Activated CD4-positive, alpha-beta memory T cell treated with anti-CD3 and anti-CD28 coated beads for 36 hours (primary cell): Measurements from ENCODE around the gene MAVS. TPM values are rescaled to one million over a fixed set of nuclear protein-coding genes. Genes with fewer than 3 reads are reported as not detected.

ENCODE experiments used
- CTCF ChIA-PET: fragments of 350-600 bp; sonication (Branson Sonifier 250); formaldehyde crosslinking; loops from one replicate; lab custom pipeline; 2021; ENCODE audit warnings: antibody characterized with exemption, inconsistent platforms; lab: Charles Lee
- POLR2A ChIA-PET: fragments of 350-600 bp; sonication (Branson Sonifier 250); formaldehyde crosslinking; loops from one replicate; lab custom pipeline; 2021; ENCODE audit warnings: antibody characterized with exemption; lab: Charles Lee
- DNase-seq: peaks from one replicate; pipeline ENCODE4 v3.0.0-alpha.2; 2020
- H3K27ac Mint-ChIP-seq: one replicate; pipeline ENCODE4 v1.8.0; 2021; ENCODE audit warnings: mixed read lengths
- H3K27me3 Mint-ChIP-seq: one replicate; pipeline ENCODE4 v1.8.0; 2021; ENCODE audit warnings: mixed read lengths
- H3K36me3 Mint-ChIP-seq: one replicate; pipeline ENCODE4 v1.8.0; 2021; ENCODE audit warnings: mixed read lengths
- H3K4me1 Mint-ChIP-seq: one replicate; pipeline ENCODE4 v1.8.0; 2021; ENCODE audit warnings: low read depth, mixed read lengths
- H3K4me3 Mint-ChIP-seq: one replicate; pipeline ENCODE4 v1.8.0; 2021; ENCODE audit warnings: mild to moderate bottlenecking, mixed read lengths
- H3K9me3 Mint-ChIP-seq: one replicate; pipeline ENCODE4 v1.8.0; 2021; ENCODE audit warnings: mixed read lengths
- intact Hi-C: fragments of 100-400 bp; cut with micrococcal nuclease; formaldehyde crosslinking; loops from one replicate; pipeline ENCODE4 v1.15.1; 2023
- total RNA-seq, 2 experiments: library from RNA; stranded (reverse); gene quantifications; one replicate each; pipeline ENCODE4 v1.2.3, GENCODE V29; 2021

The MAVS gene
- total RNA-seq, 2 experiments from 2014 or later: 22.2 to 24.2 TPM

- H3K36me3 Mint-ChIP-seq: peaks cover 68% of the 10 kb centered on the region
- H3K27ac Mint-ChIP-seq: peak overlapping the region; percentile 59
- intact Hi-C loops: no loop called here
- no peaks in the 10 kb centered on the region for H3K27me3 Mint-ChIP-seq
- ChIA-PET POLR2A (no interaction called here), CTCF (interaction anchor here (1.1 kb wide), 1 partner anchor 17 kb away, joined by 4 read pairs; the partner anchor contains the start of gene AP5S1)
- H3K9me3 Mint-ChIP-seq: no peaks in the 10 kb centered on the region
- H3K4me3 Mint-ChIP-seq: no peak overlapping the region
- DNase-seq: no peak
- peaks cover 69% of the 10 kb centered on the region for H3K4me1 Mint-ChIP-seq
These were observed 43.3 kb upstream of the MAVS start for GRCh38 chr20:3803289-3803688.

- Mint-ChIP-seq H3K36me3 (peaks cover 63% of the 10 kb centered on the region), H3K27me3 (no peaks in the 10 kb centered on the region), H3K4me1 (peaks cover 66% of the 10 kb centered on the region), H3K27ac (peak overlapping the region; percentile 20), H3K4me3 (no peak overlapping the region), H3K9me3 (no peaks in the 10 kb centered on the region)
- intact Hi-C loops: no loop called here
- CTCF ChIA-PET: interaction anchor here (1.1 kb wide), 1 partner anchor 17 kb away, joined by 4 read pairs; the partner anchor contains the start of gene AP5S1
- POLR2A ChIA-PET: no interaction called here
- no peak for DNase-seq
These were observed 42.8 kb upstream of the MAVS start for GRCh38 chr20:3803854-3804253.

DNA sequence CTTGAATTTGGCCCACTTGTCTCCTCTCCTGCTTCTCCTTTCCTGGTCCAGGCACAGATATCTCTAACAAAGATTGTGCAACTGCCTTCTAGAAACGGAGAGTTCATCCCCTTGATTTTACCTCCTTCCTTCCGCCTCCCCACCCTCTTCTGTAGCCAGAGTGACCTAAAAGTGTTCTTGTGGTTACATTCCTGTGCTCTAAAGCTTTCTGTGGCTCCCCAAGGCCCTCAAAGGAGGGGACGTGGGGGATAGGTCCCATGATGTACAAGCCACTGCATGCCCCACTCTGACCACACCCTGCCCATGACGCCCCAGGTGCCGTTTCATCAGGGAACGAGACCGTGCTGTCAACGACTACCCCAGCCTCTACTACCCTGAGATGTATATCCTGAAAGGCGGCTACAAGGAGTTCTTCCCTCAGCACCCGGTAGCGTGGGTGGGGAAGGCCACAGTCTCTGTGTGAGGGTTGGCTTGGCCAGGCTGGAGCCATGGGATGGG, 42.3 kb upstream of the MAVS start:
- Mint-ChIP-seq H3K27me3 (no peaks in the 10 kb centered on the region), H3K4me3 (no peak overlapping the region), H3K27ac (peak overlapping the region; percentile 20), H3K4me1 (peaks cover 62% of the 10 kb centered on the region), H3K36me3 (peaks cover 60% of the 10 kb centered on the region), H3K9me3 (no peaks in the 10 kb centered on the region)
- DNase-seq: no peak
- POLR2A ChIA-PET: no interaction called here
- intact Hi-C loops: no loop called here
- CTCF ChIA-PET: interaction anchor here (1.4 kb wide), 1 partner anchor 16 kb away, joined by 6 read pairs; the partner anchor contains the start of gene AP5S1

DNA sequence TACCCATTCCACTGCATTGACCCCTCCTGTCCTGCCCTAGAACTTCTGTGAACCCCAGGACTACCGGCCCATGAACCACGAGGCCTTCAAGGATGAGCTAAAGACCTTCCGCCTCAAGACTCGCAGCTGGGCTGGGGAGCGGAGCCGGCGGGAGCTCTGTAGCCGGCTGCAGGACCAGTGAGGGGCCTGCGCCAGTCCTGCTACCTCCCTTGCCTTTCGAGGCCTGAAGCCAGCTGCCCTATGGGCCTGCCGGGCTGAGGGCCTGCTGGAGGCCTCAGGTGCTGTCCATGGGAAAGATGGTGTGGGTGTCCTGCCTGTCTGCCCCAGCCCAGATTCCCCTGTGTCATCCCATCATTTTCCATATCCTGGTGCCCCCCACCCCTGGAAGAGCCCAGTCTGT, 41.9 kb upstream of the MAVS start:
- Mint-ChIP-seq H3K36me3 (peaks cover 56% of the 10 kb centered on the region), H3K9me3 (no peaks in the 10 kb centered on the region), H3K27ac (no peak overlapping the region), H3K4me1 (peaks cover 57% of the 10 kb centered on the region), H3K27me3 (no peaks in the 10 kb centered on the region), H3K4me3 (no peak overlapping the region)
- POLR2A ChIA-PET: interaction anchor here (0.7 to 1.2 kb wide), 2 partner anchors 11 to 646 kb away, joined by 3 read pairs; no protein-coding TSS in a partner anchor
- intact Hi-C loops: no loop called here
- CTCF ChIA-PET: interaction anchor here (1.4 kb wide), 1 partner anchor 15 kb away, joined by 6 read pairs; the partner anchor contains the start of gene AP5S1
- no peak for DNase-seq

DNA sequence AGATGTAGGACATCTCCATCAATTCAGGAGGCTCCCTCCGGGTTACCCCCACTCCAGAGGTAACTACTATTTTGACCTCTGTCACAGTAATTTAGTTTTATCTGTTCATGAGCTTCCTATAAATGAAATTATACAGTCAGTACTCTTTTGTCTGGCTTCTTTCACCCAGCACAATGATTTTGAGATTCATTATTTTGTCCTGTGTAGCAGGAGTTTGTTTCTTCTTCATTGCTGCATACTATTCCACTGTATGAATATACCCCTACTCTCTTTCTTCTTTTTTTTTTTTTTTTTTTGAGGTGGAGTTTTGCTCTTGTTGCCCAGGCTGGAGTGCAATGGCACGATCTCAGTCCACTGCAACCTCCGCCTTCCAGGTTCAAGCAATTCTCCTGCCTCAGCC, 38.1 kb upstream of the MAVS start:
- CTCF ChIA-PET: no interaction called here
- no peak overlapping the region for H3K4me3 Mint-ChIP-seq
- H3K36me3 Mint-ChIP-seq: peaks cover 27% of the 10 kb centered on the region
- POLR2A ChIA-PET: interaction anchor here (0.6 kb wide), 1 partner anchor 185 kb away, joined by 3 read pairs; no protein-coding TSS in a partner anchor
- H3K27me3 Mint-ChIP-seq: no peaks in the 10 kb centered on the region
- peak overlapping the region; percentile 76 for H3K27ac Mint-ChIP-seq
- intact Hi-C loops: no loop called here
- no peaks in the 10 kb centered on the region for H3K9me3 Mint-ChIP-seq
- DNase-seq: no peak
- H3K4me1 Mint-ChIP-seq: peaks cover 55% of the 10 kb centered on the region

DNA sequence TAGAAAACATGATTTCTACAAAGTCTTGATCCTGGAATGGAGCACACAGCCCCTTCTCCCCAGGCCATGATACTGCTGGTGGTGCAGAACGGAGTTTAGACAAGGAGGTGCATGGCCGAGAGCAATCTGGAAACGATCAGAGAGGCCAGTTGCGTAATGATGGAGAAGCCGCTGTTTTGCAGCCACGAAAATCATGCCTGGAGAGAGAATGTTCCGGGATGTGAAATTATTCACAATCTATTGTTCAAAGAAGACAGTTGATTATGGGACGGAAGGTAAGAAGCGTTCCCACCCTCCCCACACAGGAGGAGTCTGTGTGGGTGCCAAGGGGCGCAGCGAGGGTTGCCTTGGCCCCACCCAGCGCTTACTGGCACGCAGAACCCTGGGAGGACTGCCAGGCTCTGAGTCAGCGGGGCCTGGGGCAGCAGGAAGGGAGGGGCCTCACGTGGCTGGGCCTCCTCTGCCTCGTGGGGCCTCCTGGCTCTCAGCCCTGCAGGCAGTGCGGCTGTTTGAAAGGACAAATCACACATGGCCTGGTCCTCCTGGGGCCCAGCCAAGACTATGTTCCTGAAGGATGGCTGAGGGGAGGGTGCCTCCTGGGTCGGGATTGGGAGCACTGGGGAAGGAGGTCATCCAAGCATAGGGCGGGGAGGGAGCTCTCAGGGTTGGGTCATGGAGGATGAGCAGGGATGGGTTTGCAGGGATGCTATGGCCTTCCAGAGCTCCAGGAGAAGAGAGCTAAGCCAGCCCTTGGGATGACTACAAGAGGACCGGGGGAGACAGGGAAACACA, 35.0 kb upstream of the MAVS start:
- ChIA-PET CTCF (interaction anchor here (1.0 to 12.9 kb wide), 5 partner anchors 9 to 44 kb away, joined by 3 to 180 read pairs (median 8); partner anchors contain the start of genes AP5S1, CDC25B and CENPB), POLR2A (interaction anchor here (0.6 to 2.1 kb wide), 7 partner anchors 8 to 44 kb away, joined by 3 to 8 read pairs (median 5); partner anchors contain the start of genes ADISSP, AP5S1, CDC25B and CENPB)
- peak overlapping the region; percentile 82 for H3K4me3 Mint-ChIP-seq
- H3K27me3 Mint-ChIP-seq: no peaks in the 10 kb centered on the region
- H3K9me3 Mint-ChIP-seq: no peaks in the 10 kb centered on the region
- peak; percentile 97 for DNase-seq
- H3K4me1 Mint-ChIP-seq: peaks cover 66% of the 10 kb centered on the region
- H3K27ac Mint-ChIP-seq: peak overlapping the region; percentile 99
- peaks cover 2% of the 10 kb centered on the region for H3K36me3 Mint-ChIP-seq
- intact Hi-C loops: loop anchor here (1.0 to 2.0 kb wide), 2 partner anchors 15 to 45 kb away; partner anchors contain the start of genes ADISSP and CDC25B

GRCh38 chr20:3812259-3812681, 34.4 kb upstream of the MAVS start:
- POLR2A ChIA-PET: interaction anchor here (0.6 to 2.1 kb wide), 6 partner anchors 8 to 612 kb away, joined by 3 to 8 read pairs (median 6); partner anchors contain the start of genes ADISSP, AP5S1, CDC25B and CENPB
- Mint-ChIP-seq H3K9me3 (no peaks in the 10 kb centered on the region), H3K36me3 (no peaks in the 10 kb centered on the region), H3K27ac (peak overlapping the region; percentile 99), H3K4me1 (peaks cover 63% of the 10 kb centered on the region), H3K27me3 (no peaks in the 10 kb centered on the region), H3K4me3 (peak overlapping the region; percentile 82)
- intact Hi-C loops: no loop called here
- no peak for DNase-seq
- CTCF ChIA-PET: interaction anchor here (1.0 to 12.9 kb wide), 3 partner anchors 8 to 43 kb away, joined by 4 to 180 read pairs (median 20); partner anchors contain the start of genes AP5S1 and CENPB

DNA sequence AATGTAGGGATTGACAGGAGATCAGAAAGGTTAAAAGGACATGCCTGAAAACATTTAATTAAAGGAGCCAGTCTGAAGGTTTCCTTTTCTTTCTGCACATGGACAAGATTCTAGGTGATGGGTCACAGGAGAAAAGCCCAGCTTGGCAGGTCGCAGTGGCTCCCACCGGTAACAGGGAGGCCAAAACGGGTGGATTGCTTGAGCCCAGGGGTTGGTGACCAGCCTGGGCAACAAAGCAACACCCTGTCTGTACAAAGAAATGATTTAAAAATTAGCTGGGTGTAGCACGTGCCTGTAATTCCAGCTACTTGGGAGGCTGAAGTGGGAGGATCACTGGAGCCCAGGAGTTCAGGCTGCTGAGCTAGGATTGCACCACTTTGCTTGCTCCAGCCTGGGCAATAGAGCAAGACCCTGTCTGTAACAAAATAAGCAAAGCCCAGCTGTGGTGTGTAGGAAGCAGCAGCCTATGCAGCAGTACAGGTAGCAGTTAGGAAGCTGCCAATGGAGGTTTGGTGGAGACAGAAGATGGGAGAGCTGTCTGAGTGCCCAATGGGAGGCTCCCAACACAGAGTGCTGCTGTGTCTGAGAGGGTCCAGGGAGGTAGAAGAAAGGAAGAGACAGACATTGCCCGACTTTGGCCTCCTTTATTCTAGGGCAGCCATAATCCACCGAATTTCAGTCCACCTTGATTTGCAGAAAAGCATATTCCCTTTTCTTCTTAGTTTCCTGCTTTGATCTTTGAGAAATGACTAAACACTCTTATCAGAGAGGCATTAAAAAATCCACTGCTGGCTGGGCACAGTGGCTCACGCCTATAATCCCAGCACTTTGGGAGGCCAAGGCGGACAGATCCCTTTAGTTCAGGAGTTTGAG, 33.4 kb upstream of the MAVS start:
- Mint-ChIP-seq H3K36me3 (no peaks in the 10 kb centered on the region), H3K4me1 (peaks cover 60% of the 10 kb centered on the region), H3K27me3 (no peaks in the 10 kb centered on the region), H3K4me3 (no peak overlapping the region), H3K9me3 (no peaks in the 10 kb centered on the region), H3K27ac (peak overlapping the region; percentile 99)
- DNase-seq: no peak
- intact Hi-C loops: no loop called here
- ChIA-PET CTCF (interaction anchor here (1.0 to 12.9 kb wide), 4 partner anchors 17 to 46 kb away, joined by 3 to 180 read pairs (median 4); partner anchors contain the start of genes ADISSP, CDC25B and CENPB), POLR2A (interaction anchor here (1.1 to 2.1 kb wide), 3 partner anchors 12 to 45 kb away, joined by 4 to 7 read pairs (median 5); partner anchors contain the start of genes ADISSP and CENPB)

DNA sequence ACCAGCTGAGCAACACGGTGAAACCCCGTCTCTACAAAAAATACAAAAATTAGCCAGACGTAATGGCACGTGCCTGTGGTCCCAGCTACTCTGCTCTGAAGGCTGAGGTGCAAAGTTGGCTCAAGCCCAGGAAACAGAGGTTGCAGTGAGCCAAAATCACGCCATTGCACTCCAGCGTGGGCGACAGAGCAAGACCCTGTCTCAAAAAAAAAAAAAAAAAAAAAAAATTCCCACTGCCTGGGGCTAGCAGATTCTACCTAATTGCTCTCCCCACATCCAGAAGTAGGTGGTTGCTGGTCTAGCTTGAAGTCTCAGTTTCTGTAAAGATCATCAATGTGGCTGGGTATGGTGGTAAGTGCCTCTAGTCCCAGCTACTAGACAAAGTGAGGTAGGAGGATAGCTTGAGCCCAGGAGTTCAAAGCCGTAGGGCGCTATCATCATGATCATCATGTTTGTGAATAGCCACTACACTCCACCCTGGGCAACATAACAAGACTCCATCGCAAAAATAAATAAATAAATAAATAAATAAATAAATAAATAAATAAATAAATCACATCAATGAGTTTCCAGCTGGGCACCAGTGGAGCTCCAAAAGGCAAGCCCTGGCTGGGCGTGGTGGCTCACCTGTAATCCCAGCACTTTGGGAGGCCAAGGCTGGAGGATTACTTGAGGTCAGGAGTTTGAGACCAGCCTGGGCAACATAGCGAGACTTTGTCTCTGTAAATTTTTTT, 32.6 kb upstream of the MAVS start:
- no peak overlapping the region for H3K4me3 Mint-ChIP-seq
- ChIA-PET POLR2A (interaction anchor here (0.6 to 2.1 kb wide), 5 partner anchors 13 to 657 kb away, joined by 3 to 7 read pairs (median 4); partner anchors contain the start of genes ADISSP and CENPB), CTCF (interaction anchor here (0.6 to 12.9 kb wide), 5 partner anchors 18 to 70 kb away, joined by 3 to 180 read pairs (median 4); partner anchors contain the start of genes ADISSP, CDC25B and CENPB)
- intact Hi-C loops: no loop called here
- no peaks in the 10 kb centered on the region for H3K36me3 Mint-ChIP-seq
- peak; percentile 71 for DNase-seq
- peaks cover 60% of the 10 kb centered on the region for H3K4me1 Mint-ChIP-seq
- H3K27me3 Mint-ChIP-seq: no peaks in the 10 kb centered on the region
- no peaks in the 10 kb centered on the region for H3K9me3 Mint-ChIP-seq
- peak overlapping the region; percentile 81 for H3K27ac Mint-ChIP-seq

DNA sequence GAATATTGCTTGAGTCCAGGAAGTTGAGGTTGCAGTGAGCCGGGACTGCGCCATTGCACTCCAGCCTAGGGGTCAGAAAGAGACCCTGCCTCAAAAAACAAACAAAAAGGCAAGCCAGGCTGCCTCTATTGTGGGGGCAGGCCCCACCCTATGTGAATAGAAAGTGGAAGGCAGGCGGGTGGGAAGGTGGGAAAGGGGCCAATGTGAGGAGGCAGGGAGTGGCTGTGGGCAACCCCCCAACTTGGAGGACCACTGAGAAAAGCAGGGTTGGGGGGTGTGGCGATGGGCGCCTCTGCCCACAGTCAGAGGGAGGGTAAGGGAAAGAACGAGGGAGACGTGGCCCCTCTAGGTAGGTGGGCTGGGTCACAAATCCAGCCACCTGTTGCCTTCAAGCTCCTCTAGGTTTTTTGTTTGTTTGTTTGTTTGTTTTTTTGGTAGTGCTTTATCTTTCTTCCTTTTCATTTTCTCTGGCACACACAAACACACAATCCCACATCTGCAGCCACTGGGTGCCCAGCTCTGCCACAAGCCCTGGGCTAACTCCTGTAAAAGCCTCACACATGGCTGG, 31.6 kb upstream of the MAVS start:
- Mint-ChIP-seq H3K4me3 (no peak overlapping the region), H3K27me3 (no peaks in the 10 kb centered on the region), H3K36me3 (no peaks in the 10 kb centered on the region), H3K27ac (peak overlapping the region; percentile 58), H3K4me1 (peaks cover 67% of the 10 kb centered on the region), H3K9me3 (no peaks in the 10 kb centered on the region)
- no peak for DNase-seq
- POLR2A ChIA-PET: interaction anchor here (1.4 kb wide), 1 partner anchor 46 kb away, joined by 3 read pairs; no protein-coding TSS in a partner anchor
- CTCF ChIA-PET: interaction anchor here (1.3 to 12.9 kb wide), 3 partner anchors 27 to 63 kb away, joined by 3 to 180 read pairs (median 6); partner anchors contain the start of genes ADISSP and CENPB
- intact Hi-C loops: no loop called here
